ENCODE results near the gene ACTMAP.
"Not testable (repeated sequence)": the region's sequence is repeated elsewhere in the genome, so short reads cannot be mapped to it uniquely, and the experiment has no call there.

The ACTMAP gene

DNA sequence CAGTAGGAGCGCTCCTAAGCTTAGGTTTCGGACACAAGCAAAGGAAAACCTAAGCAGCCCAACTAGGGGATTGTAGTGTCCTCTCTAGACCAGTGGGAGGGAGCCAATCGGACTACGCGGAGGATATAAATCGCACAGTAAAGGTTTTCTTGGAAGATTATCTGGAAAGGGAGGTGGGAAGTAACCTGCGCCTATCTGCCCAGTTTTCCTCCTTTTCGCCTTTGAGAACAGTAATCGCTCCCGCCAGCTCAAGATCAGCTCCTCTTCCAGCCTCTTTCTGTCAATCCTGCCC is 27.3 kb upstream of the ACTMAP start:
- Histone ChIP-seq H3K27me3 (no peaks in the 10 kb centered on the region), H3K27ac (peak overlapping the region; percentile 88 to 95), H3K4me1 (peaks cover 0 to 22% (median 14%) of the 10 kb centered on the region in 4 donors), H3K4me3 (peak overlapping the region; percentile 58 to 86), H3K36me3 (peaks cover 0 to 6% (median 0%) of the 10 kb centered on the region in 3 donors), H3K9me3 (no peaks in the 10 kb centered on the region)
- no peak for TF ChIP-seq CTCF (IDR thresholded peaks at IDR 0.05)
- intact Hi-C loops (cut with DNase I; ENCODE audit: low total_unique reads): no loop called here
- no peak for DNase-seq

- intact Hi-C loops (cut with DNase I; ENCODE audit: low total_unique reads): no loop called here
- Histone ChIP-seq H3K4me1 (peaks cover 0 to 22% (median 14%) of the 10 kb centered on the region in 4 donors), H3K4me3 (peak overlapping the region; percentile 58 to 86), H3K27me3 (no peaks in the 10 kb centered on the region), H3K36me3 (peaks cover 0 to 2% (median 0%) of the 10 kb centered on the region in 3 donors), H3K27ac (peak overlapping the region; percentile 88 to 95), H3K9me3 (no peaks in the 10 kb centered on the region)
- no peak for TF ChIP-seq CTCF (IDR thresholded peaks at IDR 0.05)
- DNase-seq: peak; percentile 94 to 95
These were observed 26.8 kb upstream of the ACTMAP start for GRCh38 chr19:40776932-40777644.

GRCh38 chr19:40776364-40776763 is 26.1 kb upstream of the ACTMAP start:
- Histone ChIP-seq H3K27ac (peak overlapping the region in 1 of 2 donors; percentile 88), H3K27me3 (no peaks in the 10 kb centered on the region), H3K4me3 (no peak overlapping the region), H3K4me1 (peaks cover 0 to 22% (median 14%) of the 10 kb centered on the region in 4 donors), H3K9me3 (no peaks in the 10 kb centered on the region), H3K36me3 (no peaks in the 10 kb centered on the region)
- DNase-seq: no peak
- TF ChIP-seq CTCF (IDR thresholded peaks at IDR 0.05): no peak
- intact Hi-C loops (cut with DNase I; ENCODE audit: low total_unique reads): no loop called here

- Histone ChIP-seq H3K36me3 (no peaks in the 10 kb centered on the region), H3K4me1 (peaks cover 0 to 22% (median 14%) of the 10 kb centered on the region in 4 donors), H3K27ac (no peak overlapping the region), H3K9me3 (no peaks in the 10 kb centered on the region), H3K27me3 (no peaks in the 10 kb centered on the region), H3K4me3 (no peak overlapping the region)
- intact Hi-C loops (cut with DNase I; ENCODE audit: low total_unique reads): no loop called here
- no peak for TF ChIP-seq CTCF (IDR thresholded peaks at IDR 0.05)
- DNase-seq: no peak
These were observed 25.4 kb upstream of the ACTMAP start for GRCh38 chr19:40775632-40776022.

- peaks cover 0 to 22% (median 14%) of the 10 kb centered on the region in 4 donors for H3K4me1 ChIP-seq
- TF ChIP-seq CTCF (IDR thresholded peaks at IDR 0.05): no peak
- intact Hi-C loops (cut with DNase I; ENCODE audit: low total_unique reads): no loop called here
- H3K9me3 ChIP-seq: no peaks in the 10 kb centered on the region
- no peaks in the 10 kb centered on the region for H3K27me3 ChIP-seq
- H3K4me3 ChIP-seq: no peak within 1 kb of the TSS
- no peak for DNase-seq
- H3K27ac ChIP-seq: peak within 1 kb of the TSS in 1 of 2 donors; percentile 88
- no peaks in the 10 kb centered on the region for H3K36me3 ChIP-seq
These were observed 24.8 kb upstream of the ACTMAP start, which contains the start of gene MIA for GRCh38 chr19:40774916-40775631. TSS of gene MIA (plus strand) at chr19:40775521. CDS start at chr19:40775543, 22 bp downstream.

GRCh38 chr19:40771101-40771862 is 21.0 kb upstream of the ACTMAP start:
- H3K27me3 ChIP-seq; H3K4me3 ChIP-seq; intact Hi-C loops (cut with DNase I; ENCODE audit: low total_unique reads); H3K9me3 ChIP-seq; DNase-seq; H3K27ac ChIP-seq; H3K4me1 ChIP-seq: not testable (repeated sequence)
- peaks cover 10 to 31% (median 13%) of the 10 kb centered on the region in 3 donors for H3K36me3 ChIP-seq
